SK-N-MC (cell line): ENCODE measurements around the gene ZNF582.

ENCODE experiments used
- DNase-seq: peaks from one replicate; pipeline ENCODE4 v3.0.0-alpha.2; 2011; ENCODE audit warnings: low read depth, low spot score
- H3K27ac ChIP-seq: fragments of 200-600 bp; sonication (generic); 2 replicates; pipeline ENCODE4 v1.5.1; 2016; ENCODE audit warnings: mixed run types
- H3K36me3 ChIP-seq: fragments of 200-600 bp; sonication (generic); 2 replicates; pipeline ENCODE4 v1.6.1; 2017; ENCODE audit warnings: antibody characterized with exemption, low read length, mixed read lengths; ENCODE audit not compliant: insufficient read depth
- H3K4me3 ChIP-seq: fragments of 200-600 bp; sonication (generic); 2 replicates; pipeline ENCODE4 v1.5.1; 2016
- H3K9ac ChIP-seq: fragments of 200-600 bp; sonication (generic); 2 replicates; pipeline ENCODE4 v1.8.0; 2017; ENCODE audit warnings: mixed run types, mixed read lengths; ENCODE audit not compliant: insufficient read length
- H3K9me3 ChIP-seq: fragments of 200-600 bp; sonication (generic); 2 replicates; pipeline ENCODE4 v1.6.1; 2017; ENCODE audit warnings: low read depth, mild to moderate bottlenecking, antibody characterized with exemption, low read length, moderate library complexity, mixed read lengths
- EZH2 ChIP-seq: fragments of 200-600 bp; sonication (generic); IDR thresholded peaks from one replicate; pipeline ENCODE4 v1.6.1; 2017; ENCODE audit warnings: antibody characterized with exemption
- FOXP2 ChIP-seq: optimal IDR thresholded peaks from 2 replicates; pipeline ENCODE3; 2011; ENCODE audit warnings: mild to moderate bottlenecking, moderate library complexity; ENCODE audit not compliant: insufficient read depth; ENCODE audit errors: extremely low read length, control extremely low read depth
- POLR2AphosphoS5 ChIP-seq: IDR thresholded peaks from 2 replicates; pipeline ENCODE4 v1.6.1; 2012; ENCODE audit warnings: mild to moderate bottlenecking, low read depth, low read length, borderline replicate concordance

The ZNF582 gene

DNA sequence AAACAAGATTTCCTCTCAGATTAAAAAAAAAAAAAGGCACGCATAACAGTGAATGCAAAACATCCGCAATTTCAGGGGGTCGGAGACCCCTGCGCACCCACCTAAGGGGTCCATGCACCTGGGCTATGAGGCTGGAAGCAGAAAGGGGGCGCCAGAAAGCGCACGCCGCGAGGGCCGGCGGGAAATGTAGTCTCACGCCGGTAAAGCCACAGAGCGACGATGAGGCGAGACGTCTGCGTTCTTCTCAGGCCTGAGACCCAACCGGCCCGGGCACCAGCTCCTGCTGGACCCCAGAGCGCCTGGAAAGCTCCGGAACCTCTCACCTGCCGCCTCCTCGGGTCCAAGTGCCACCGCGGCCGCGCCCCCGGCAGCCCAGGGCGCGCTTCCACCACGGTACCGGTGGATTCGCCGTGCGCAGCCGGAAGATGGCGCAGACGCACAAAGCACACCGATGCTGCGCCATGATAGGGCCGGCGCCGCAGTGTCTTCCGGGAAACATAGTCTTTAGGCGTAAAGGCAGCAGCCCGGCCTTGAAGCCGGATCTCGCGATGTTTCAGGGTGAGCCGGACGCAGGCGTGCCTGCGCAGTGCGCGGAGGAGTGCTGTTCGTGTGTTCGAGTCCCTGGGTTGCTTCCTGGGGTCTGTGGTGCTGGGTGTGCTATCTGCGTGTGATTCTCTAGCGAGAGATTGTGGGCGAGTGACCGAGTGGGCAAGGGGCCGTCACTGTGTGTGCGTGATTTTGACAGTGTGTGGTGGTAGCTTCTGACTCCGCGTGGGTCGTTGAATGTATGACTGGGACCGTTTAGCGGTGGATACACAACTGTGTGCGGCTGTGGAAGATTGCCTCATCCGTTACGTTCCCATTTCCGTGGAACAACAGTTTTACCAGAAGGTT, at the start of gene ZNF582:
Gene ZNF582 (minus strand): TSS at position 416 of the 894 bp plus-strand sequence. CDS start 1,782 bp downstream, outside the sequence.
- H3K27ac ChIP-seq: peak within 1 kb of the TSS; percentile 78
- DNase-seq: peak; percentile 70
- peak within 1 kb of the TSS; percentile 83 for H3K9ac ChIP-seq
- peak within 1 kb of the TSS; percentile 82 for H3K4me3 ChIP-seq
- no peak for TF ChIP-seq FOXP2
- TF ChIP-seq POLR2AphosphoS5: peak; percentile 53; the same call in 1 of the 2 replicates
- H3K36me3 ChIP-seq: peaks cover 4% of the 10 kb centered on the region; the same call in 1 of the 2 replicates
- H3K9me3 ChIP-seq: 0 out of 2 replicates have a peak, but pooled peaks cover 3% of the 10 kb centered on the region

DNA sequence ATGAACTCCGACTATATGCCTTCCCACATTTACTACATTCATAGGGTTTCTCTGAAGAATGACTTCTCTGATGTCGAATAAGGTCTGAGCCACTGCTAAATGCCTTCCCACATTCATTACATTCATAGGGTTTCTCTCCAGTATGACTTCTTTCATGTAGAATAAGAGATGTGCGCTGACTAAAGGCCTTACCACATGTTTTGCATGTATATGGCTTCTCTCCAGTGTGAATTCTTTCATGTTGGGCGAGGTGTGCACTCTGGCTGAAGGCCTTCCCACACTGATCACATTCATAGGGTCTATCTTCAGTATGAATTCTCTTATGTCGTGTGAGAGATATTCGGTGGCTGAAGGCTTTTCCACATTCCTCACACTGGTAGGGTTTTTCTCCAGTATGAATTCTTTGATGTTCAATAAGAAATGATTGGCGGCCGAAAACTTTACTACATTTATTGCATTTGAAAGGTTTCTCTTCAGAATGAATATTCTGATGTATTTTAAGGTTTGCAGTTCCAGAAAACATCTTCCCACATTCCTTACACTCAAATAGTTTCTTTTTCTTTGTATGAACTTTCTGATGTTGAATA, 48.0 kb upstream of the ZNF582 start:
- H3K9me3 ChIP-seq: peaks cover 7% of the 10 kb centered on the region; the same call in 1 of the 2 replicates
- DNase-seq: no peak
- H3K4me3 ChIP-seq: no peak overlapping the region
- no peaks in the 10 kb centered on the region for H3K36me3 ChIP-seq
- no peak overlapping the region for H3K27ac ChIP-seq
- no peak for TF ChIP-seq POLR2AphosphoS5
- TF ChIP-seq FOXP2: no peak
- TF ChIP-seq EZH2: no peak
- H3K9ac ChIP-seq: no peak overlapping the region

DNA sequence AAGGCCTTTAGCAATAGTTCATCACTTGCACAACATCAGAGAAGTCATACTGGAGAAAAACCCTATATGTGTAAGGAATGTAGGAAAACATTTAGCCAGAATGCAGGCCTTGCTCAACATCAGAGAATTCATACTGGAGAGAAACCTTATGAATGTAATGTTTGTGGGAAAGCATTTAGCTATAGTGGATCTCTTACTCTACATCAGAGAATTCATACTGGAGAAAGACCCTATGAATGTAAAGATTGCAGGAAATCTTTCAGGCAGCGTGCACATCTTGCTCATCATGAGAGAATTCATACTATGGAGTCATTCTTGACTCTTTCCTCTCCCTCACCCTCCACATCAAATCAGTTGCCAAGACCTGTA, 30.6 kb upstream of the ZNF582 start:
- H3K27ac ChIP-seq: no peak overlapping the region
- peaks cover 42% of the 10 kb centered on the region for H3K36me3 ChIP-seq
- TF ChIP-seq POLR2AphosphoS5 (no peak), EZH2 (no peak), FOXP2 (no peak)
- H3K9ac ChIP-seq: no peak overlapping the region
- no peak overlapping the region for H3K4me3 ChIP-seq
- peaks cover 44% of the 10 kb centered on the region; the same call in 1 of the 2 replicates for H3K9me3 ChIP-seq
- no peak for DNase-seq

DNA sequence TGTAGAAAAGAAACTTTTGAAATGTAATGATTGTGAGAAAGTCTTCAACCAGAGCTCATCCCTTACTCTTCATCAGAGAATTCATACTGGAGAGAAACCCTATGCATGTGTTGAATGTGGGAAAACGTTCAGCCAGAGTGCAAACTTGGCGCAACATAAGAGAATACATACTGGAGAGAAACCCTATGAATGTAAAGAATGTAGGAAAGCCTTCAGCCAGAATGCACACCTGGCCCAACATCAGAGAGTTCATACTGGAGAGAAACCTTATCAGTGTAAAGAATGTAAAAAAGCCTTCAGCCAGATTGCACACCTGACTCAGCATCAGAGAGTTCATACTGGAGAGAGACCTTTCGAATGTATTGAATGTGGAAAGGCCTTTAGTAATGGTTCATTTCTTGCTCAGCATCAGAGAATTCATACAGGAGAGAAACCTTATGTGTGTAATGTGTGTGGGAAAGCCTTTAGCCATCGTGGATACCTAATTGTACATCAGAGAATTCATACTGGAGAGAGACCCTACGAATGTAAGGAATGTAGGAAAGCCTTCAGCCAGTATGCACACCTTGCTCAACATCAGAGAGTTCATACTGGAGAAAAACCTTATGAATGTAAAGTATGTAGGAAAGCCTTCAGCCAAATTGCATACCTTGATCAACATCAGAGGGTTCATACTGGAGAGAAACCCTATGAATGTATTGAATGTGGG, 30.1 kb upstream of the ZNF582 start:
- no peak for TF ChIP-seq FOXP2
- no peak for TF ChIP-seq EZH2
- TF ChIP-seq POLR2AphosphoS5: no peak
- Histone ChIP-seq H3K9ac (no peak overlapping the region), H3K4me3 (no peak overlapping the region), H3K36me3 (peaks cover 45% of the 10 kb centered on the region), H3K9me3 (peaks cover 47% of the 10 kb centered on the region; the same call in 1 of the 2 replicates), H3K27ac (no peak overlapping the region)
- no peak for DNase-seq

DNA sequence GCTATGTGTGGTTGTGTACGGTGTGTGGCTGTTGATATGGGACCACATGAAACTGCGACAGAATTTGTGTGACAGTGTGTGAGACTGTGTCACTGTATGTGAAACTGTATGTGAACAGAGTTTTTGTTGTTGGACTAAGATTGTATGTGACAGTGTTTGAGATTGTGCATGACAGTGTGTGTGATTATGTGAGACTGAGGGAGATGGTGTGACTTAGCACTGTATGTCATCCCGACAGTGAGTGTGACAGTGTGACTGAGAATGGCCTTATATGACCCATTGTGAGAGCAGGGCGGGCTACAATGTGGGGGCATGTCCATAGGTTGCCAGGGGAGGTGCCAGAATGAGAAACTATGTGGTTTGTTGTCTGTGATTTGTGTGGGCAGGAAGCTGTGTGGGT, 11.7 kb upstream of the ZNF582 start:
- DNase-seq: no peak
- H3K4me3 ChIP-seq: peak overlapping the region; percentile 100
- H3K9ac ChIP-seq: no peak overlapping the region

DNA sequence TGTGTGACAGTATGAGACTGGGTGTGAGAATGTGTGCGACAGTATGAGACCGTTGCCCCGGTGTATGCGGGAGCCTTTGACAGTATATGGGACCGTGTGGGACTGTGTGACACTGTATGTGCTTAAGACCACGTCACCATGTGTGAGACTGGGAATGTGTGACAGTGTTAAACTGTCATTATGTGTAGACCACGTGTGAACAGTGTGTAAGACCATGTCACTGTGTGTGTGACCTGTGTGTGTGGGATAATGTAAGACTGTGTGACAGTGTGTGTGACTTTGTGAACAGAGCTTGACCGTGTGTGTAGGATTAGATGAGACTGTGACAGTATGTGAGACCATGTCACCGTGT, 11.3 kb upstream of the ZNF582 start:
- no peak overlapping the region for H3K27ac ChIP-seq
- H3K9me3 ChIP-seq: peaks cover 38% of the 10 kb centered on the region
- peak overlapping the region; percentile 98 for H3K9ac ChIP-seq
- TF ChIP-seq FOXP2 (no peak), POLR2AphosphoS5 (no peak), EZH2 (no peak)
- DNase-seq: no peak
- H3K4me3 ChIP-seq: peak overlapping the region; percentile 100
- peaks cover 43% of the 10 kb centered on the region for H3K36me3 ChIP-seq

More for the DNA sequence above, 11.7 kb upstream of the ZNF582 start:
- H3K9me3 ChIP-seq: peaks cover 40% of the 10 kb centered on the region
- TF ChIP-seq FOXP2: no peak
- peaks cover 45% of the 10 kb centered on the region for H3K36me3 ChIP-seq
- no peak overlapping the region for H3K27ac ChIP-seq

DNA sequence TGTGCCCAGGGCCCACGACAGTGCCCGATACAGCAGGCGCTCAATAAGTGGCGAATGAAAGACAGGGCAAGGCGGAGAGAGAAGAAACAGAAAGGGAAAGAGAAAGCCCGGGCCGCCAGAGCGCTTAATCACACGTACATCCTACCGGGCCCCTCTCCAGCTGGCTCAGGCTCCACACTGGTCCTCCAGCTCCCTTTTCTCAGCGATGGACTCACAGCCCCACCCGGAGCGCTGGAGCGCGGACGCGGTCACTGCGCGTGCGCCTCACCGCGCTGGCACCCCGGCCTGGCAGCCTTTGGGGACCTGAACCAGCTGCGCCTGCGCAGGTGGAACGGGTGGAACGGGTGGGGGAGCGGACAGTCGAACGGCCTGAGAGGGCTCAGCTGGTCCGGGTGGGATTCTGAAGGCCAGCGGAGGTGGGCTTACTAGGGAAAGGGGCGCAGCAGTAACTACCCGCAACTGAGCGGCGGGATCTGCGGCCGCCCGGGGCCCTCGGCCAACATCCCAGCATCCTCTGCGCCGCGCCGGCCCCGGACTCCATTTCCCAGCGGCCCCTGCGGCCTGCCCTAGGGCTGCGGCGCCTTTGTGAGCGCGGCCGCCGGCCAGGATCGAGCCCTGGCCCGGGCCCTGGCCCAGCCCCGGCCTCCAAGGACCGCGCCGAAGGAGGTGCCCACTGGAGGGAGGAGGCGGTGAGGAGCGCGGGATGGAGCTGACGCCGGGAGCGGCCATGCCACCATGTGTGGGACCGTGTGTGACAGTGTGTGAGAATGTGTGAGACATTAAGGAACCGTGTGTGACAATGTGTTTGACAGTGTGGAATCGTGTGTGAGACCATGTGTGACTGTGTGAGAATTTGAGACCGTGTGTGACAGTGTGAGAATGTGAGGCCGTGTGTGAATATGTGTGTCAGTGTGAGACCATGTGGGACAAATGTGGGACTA, 10.7 kb upstream of the ZNF582 start, which contains the start of gene ZNF583:
Gene ZNF583 (plus strand): TSS at position 569 of the 941 bp plus-strand sequence. CDS start 2,783 bp downstream, outside the sequence.
- no peak for DNase-seq
- H3K36me3 ChIP-seq: peaks cover 43% of the 10 kb centered on the region
- peak within 1 kb of the TSS; percentile 98 for H3K9ac ChIP-seq
- H3K4me3 ChIP-seq: peak within 1 kb of the TSS; percentile 100
- peaks cover 32% of the 10 kb centered on the region for H3K9me3 ChIP-seq
- H3K27ac ChIP-seq: peak within 1 kb of the TSS; percentile 83
- peak; percentile 28; the same call in 1 of the 2 replicates for TF ChIP-seq POLR2AphosphoS5
- TF ChIP-seq EZH2: no peak
- TF ChIP-seq FOXP2: no peak
